HEK293 (cell line): ENCODE data around the gene EMSY.
A peak's percentile ranks its signal among the peaks of the same experiment; 100 is the strongest.

Source experiments
- GLI2 ChIP-seq: fragments of 450-650 bp; formaldehyde crosslinking; IDR thresholded peaks from 2 replicates; pipeline ENCODE4; 2017; ENCODE audit warnings: missing biosample characterization, missing genetic modification characterization, low read depth, borderline replicate concordance
- GLIS2 ChIP-seq: fragments of 450-650 bp; formaldehyde crosslinking; IDR thresholded peaks from 2 replicates; pipeline ENCODE4 v1.5.1; 2016; ENCODE audit warnings: missing biosample characterization, missing genetic modification characterization
- IKZF3 ChIP-seq: fragments of 450-650 bp; IDR thresholded peaks from 2 replicates; pipeline ENCODE4 v1.5.0; 2018; ENCODE audit warnings: missing biosample characterization, mild to moderate bottlenecking, missing genetic modification characterization, moderate library complexity
- OVOL3 ChIP-seq: fragments of 450-650 bp; formaldehyde crosslinking; IDR thresholded peaks from 2 replicates; pipeline ENCODE4 v1.5.1; 2016; ENCODE audit warnings: missing biosample characterization, missing genetic modification characterization
- TCF7L2 ChIP-seq: IDR thresholded peaks from 2 replicates; pipeline ENCODE4 v1.6.1; 2011; ENCODE audit warnings: low read depth, mild to moderate bottlenecking, inconsistent platforms, low read length, moderate library complexity, borderline replicate concordance
- TSHZ1 ChIP-seq: fragments of 450-650 bp; formaldehyde crosslinking; IDR thresholded peaks from 2 replicates; pipeline ENCODE4 v1.5.1; 2016; ENCODE audit warnings: missing biosample characterization, missing genetic modification characterization, borderline replicate concordance
- ZBTB20 ChIP-seq: fragments of 450-650 bp; formaldehyde crosslinking; IDR thresholded peaks from 2 replicates; pipeline ENCODE4 v1.5.1; 2016; ENCODE audit warnings: missing biosample characterization, missing genetic modification characterization
- ZBTB48 ChIP-seq: fragments of 450-650 bp; formaldehyde crosslinking; IDR thresholded peaks from 2 replicates; pipeline ENCODE4 v1.5.1; 2016; ENCODE audit warnings: missing biosample characterization, missing genetic modification characterization
- ZFP41 ChIP-seq: fragments of 450-650 bp; formaldehyde crosslinking; IDR thresholded peaks from 2 replicates; pipeline ENCODE4 v1.5.1; 2016; ENCODE audit warnings: missing biosample characterization, missing genetic modification characterization, borderline replicate concordance
- ZNF132 ChIP-seq: fragments of 450-650 bp; formaldehyde crosslinking; IDR thresholded peaks from 2 replicates; pipeline ENCODE4 v1.5.1; 2017; ENCODE audit warnings: missing biosample characterization, missing genetic modification characterization, borderline replicate concordance
- ZNF133 ChIP-seq: fragments of 450-650 bp; formaldehyde crosslinking; IDR thresholded peaks from 2 replicates; pipeline ENCODE4 v1.5.1; 2016; ENCODE audit warnings: missing biosample characterization, missing genetic modification characterization
- ZNF174 ChIP-seq: fragments of 450-650 bp; formaldehyde crosslinking; IDR thresholded peaks from 2 replicates; pipeline ENCODE4 v1.5.0; 2017; ENCODE audit warnings: missing biosample characterization, mild to moderate bottlenecking, missing genetic modification characterization
- ZNF214 ChIP-seq: fragments of 450-650 bp; formaldehyde crosslinking; IDR thresholded peaks from 2 replicates; pipeline ENCODE4 v1.5.1; 2017; ENCODE audit warnings: missing biosample characterization, mild to moderate bottlenecking, missing genetic modification characterization, borderline replicate concordance
- ZNF280C ChIP-seq: fragments of 450-650 bp; formaldehyde crosslinking; IDR thresholded peaks from 2 replicates; pipeline ENCODE4 v1.5.1; 2016; ENCODE audit warnings: missing biosample characterization, missing genetic modification characterization
- ZNF292 ChIP-seq: fragments of 450-650 bp; formaldehyde crosslinking; IDR thresholded peaks from 2 replicates; pipeline ENCODE4 v1.5.1; 2016; ENCODE audit warnings: low read depth, missing biosample characterization, missing genetic modification characterization, borderline replicate concordance
- ZNF391 ChIP-seq: fragments of 450-650 bp; formaldehyde crosslinking; IDR thresholded peaks from 2 replicates; pipeline ENCODE4 v1.5.1; 2016; ENCODE audit warnings: low read depth, missing biosample characterization, missing genetic modification characterization, borderline replicate concordance
- ZNF510 ChIP-seq: fragments of 450-650 bp; formaldehyde crosslinking; IDR thresholded peaks from 2 replicates; pipeline ENCODE4 v1.5.1; 2018; ENCODE audit warnings: mild to moderate bottlenecking, missing genetic modification characterization, missing biosample characterization; ENCODE audit not compliant: insufficient replicate concordance
- ZNF514 ChIP-seq: fragments of 450-650 bp; formaldehyde crosslinking; IDR thresholded peaks from 2 replicates; pipeline ENCODE4 v1.5.1; 2016; ENCODE audit warnings: missing biosample characterization, missing genetic modification characterization
- TF ChIP-seq, protein P1 (sequence below): fragments of 450-650 bp; formaldehyde crosslinking; IDR thresholded peaks from 2 replicates; pipeline ENCODE4 v1.5.1; 2016; ENCODE audit warnings: missing biosample characterization, missing genetic modification characterization
- TF ChIP-seq, protein P2 (sequence below): fragments of 450-650 bp; formaldehyde crosslinking; IDR thresholded peaks from 2 replicates; pipeline ENCODE4 v1.5.1; 2016; ENCODE audit warnings: missing biosample characterization, missing genetic modification characterization
- TF ChIP-seq, protein P3 (sequence below): fragments of 450-650 bp; formaldehyde crosslinking; IDR thresholded peaks from 2 replicates; pipeline ENCODE4 v1.5.1; 2016; ENCODE audit warnings: missing biosample characterization, missing genetic modification characterization
- TF ChIP-seq, protein P4 (sequence below): fragments of 450-650 bp; IDR thresholded peaks from 2 replicates; pipeline ENCODE4 v1.5.1; 2018; ENCODE audit warnings: missing biosample characterization, missing genetic modification characterization
- TF ChIP-seq, protein P5 (sequence below): fragments of 450-650 bp; formaldehyde crosslinking; IDR thresholded peaks from 2 replicates; pipeline ENCODE4 v1.5.1; 2017; ENCODE audit warnings: missing biosample characterization, missing genetic modification characterization

The EMSY gene

DNA sequence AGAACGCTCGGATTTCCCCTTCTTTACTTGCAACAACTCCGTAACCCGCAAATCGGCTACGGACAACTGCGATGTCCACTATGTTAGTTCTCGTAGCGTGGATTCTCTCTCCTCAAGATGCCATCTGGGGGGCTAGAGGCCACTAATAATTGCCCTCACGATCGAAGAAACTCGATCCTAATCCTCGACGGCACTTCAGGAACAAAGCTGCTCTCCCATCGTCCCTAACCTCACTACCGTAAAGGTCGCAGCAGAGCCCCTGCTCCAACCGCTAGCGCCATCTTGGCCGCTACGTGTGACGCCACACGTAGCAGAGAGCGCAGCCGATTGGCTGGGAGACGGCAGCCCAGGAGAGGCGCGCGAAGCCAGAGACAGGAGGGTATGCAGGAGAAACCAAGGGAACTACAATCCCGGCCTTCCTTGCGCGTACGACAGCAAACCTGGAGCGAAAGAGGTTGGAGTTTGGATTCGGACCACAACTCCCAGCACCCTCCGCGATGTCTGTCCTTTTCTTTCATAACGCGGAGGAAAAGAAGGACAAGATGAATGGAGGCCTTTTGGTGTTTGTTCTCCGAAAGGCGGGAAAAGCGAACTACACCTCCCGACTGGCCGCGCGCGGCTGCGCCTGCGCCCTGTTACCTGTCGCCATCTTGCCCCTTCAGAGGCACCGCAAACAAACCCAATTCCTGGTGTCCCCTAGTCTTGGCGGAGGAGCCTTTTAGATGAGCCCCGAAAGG, at the start of gene EMSY (continued):
- TF ChIP-seq, protein P1, sequence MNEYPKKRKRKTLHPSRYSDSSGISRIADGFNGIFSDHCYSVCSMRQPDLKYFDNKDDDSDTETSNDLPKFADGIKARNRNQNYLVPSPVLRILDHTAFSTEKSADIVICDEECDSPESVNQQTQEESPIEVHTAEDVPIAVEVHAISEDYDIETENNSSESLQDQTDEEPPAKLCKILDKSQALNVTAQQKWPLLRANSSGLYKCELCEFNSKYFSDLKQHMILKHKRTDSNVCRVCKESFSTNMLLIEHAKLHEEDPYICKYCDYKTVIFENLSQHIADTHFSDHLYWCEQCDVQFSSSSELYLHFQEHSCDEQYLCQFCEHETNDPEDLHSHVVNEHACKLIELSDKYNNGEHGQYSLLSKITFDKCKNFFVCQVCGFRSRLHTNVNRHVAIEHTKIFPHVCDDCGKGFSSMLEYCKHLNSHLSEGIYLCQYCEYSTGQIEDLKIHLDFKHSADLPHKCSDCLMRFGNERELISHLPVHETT (tag by site-specific recombination): 0 out of 2 replicates have a peak, but pooled peaks have one; percentile 33
- TF ChIP-seq IKZF3 (tag by site-specific recombination) (peak; percentile 99), ZNF214 (no peak), TCF7L2 (no peak), ZNF391 (tag by site-specific recombination) (0 out of 2 replicates have a peak, but pooled peaks have one; percentile 36), GLIS2 (tag by site-specific recombination) (0 out of 2 replicates have a peak, but pooled peaks have one; percentile 15), TSHZ1 (no peak), ZNF292 (tag by site-specific recombination) (no peak), ZNF133 (tag by site-specific recombination) (no peak), ZNF514 (tag by site-specific recombination) (no peak), ZBTB20 (tag by site-specific recombination) (no peak), ZNF280C (tag by site-specific recombination) (no peak), GLI2 (tag by site-specific recombination) (no peak), ZBTB48 (tag by site-specific recombination) (peak; percentile 97), ZFP41 (tag by site-specific recombination) (no peak), ZNF132 (tag by site-specific recombination) (no peak), ZNF174 (no peak), ZNF510 (tag by site-specific recombination) (no peak), OVOL3 (tag by site-specific recombination) (peak; percentile 85)
- TF ChIP-seq, protein P2, sequence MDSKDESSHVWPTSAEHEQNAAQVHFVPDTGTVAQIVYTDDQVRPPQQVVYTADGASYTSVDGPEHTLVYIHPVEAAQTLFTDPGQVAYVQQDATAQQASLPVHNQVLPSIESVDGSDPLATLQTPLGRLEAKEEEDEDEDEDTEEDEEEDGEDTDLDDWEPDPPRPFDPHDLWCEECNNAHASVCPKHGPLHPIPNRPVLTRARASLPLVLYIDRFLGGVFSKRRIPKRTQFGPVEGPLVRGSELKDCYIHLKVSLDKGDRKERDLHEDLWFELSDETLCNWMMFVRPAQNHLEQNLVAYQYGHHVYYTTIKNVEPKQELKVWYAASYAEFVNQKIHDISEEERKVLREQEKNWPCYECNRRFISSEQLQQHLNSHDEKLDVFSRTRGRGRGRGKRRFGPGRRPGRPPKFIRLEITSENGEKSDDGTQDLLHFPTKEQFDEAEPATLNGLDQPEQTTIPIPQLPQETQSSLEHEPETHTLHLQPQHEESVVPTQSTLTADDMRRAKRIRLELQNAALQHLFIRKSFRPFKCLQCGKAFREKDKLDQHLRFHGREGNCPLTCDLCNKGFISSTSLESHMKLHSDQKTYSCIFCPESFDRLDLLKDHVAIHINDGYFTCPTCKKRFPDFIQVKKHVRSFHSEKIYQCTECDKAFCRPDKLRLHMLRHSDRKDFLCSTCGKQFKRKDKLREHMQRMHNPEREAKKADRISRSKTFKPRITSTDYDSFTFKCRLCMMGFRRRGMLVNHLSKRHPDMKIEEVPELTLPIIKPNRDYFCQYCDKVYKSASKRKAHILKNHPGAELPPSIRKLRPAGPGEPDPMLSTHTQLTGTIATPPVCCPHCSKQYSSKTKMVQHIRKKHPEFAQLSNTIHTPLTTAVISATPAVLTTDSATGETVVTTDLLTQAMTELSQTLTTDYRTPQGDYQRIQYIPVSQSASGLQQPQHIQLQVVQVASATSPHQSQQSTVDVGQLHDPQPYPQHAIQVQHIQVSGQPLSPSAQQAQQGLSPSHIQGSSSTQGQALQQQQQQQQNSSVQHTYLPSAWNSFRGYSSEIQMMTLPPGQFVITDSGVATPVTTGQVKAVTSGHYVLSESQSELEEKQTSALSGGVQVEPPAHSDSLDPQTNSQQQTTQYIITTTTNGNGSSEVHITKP: peak; percentile 78
- TF ChIP-seq, protein P3, sequence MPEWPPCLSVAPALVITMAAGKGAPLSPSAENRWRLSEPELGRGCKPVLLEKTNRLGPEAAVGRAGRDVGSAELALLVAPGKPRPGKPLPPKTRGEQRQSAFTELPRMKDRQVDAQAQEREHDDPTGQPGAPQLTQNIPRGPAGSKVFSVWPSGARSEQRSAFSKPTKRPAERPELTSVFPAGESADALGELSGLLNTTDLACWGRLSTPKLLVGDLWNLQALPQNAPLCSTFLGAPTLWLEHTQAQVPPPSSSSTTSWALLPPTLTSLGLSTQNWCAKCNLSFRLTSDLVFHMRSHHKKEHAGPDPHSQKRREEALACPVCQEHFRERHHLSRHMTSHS (tag by site-specific recombination): no peak
- TF ChIP-seq, protein P4, sequence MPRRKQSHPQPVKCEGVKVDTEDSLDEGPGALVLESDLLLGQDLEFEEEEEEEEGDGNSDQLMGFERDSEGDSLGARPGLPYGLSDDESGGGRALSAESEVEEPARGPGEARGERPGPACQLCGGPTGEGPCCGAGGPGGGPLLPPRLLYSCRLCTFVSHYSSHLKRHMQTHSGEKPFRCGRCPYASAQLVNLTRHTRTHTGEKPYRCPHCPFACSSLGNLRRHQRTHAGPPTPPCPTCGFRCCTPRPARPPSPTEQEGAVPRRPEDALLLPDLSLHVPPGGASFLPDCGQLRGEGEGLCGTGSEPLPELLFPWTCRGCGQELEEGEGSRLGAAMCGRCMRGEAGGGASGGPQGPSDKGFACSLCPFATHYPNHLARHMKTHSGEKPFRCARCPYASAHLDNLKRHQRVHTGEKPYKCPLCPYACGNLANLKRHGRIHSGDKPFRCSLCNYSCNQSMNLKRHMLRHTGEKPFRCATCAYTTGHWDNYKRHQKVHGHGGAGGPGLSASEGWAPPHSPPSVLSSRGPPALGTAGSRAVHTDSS (tag by site-specific recombination): no peak
- TF ChIP-seq, protein P5, sequence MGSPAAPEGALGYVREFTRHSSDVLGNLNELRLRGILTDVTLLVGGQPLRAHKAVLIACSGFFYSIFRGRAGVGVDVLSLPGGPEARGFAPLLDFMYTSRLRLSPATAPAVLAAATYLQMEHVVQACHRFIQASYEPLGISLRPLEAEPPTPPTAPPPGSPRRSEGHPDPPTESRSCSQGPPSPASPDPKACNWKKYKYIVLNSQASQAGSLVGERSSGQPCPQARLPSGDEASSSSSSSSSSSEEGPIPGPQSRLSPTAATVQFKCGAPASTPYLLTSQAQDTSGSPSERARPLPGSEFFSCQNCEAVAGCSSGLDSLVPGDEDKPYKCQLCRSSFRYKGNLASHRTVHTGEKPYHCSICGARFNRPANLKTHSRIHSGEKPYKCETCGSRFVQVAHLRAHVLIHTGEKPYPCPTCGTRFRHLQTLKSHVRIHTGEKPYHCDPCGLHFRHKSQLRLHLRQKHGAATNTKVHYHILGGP (tag by site-specific recombination): no peak
